HG02571 (cell line): ENCODE data around the gene USE1.

Source experiments
- ATAC-seq: cut with Tn5 transposase; IDR thresholded peaks from one replicate; pipeline ENCODE4 v1.9.1; 2021; ENCODE audit warnings: mild to moderate bottlenecking, moderate library complexity; ENCODE audit not compliant: unreplicated experiment

USE1 gene

GRCh38 chr19:17205237-17206140, 9.7 kb upstream of the USE1 start:
- no peak for ATAC-seq

- no peak for ATAC-seq
Measured at GRCh38 chr19:17206736-17207581, 8.2 kb upstream of the USE1 start.

GRCh38 chr19:17209126-17210036, 5.8 kb upstream of the USE1 start:
- no peak for ATAC-seq

- ATAC-seq, result no peak
Measured at GRCh38 chr19:17210296-17210695, 4.9 kb upstream of the USE1 start.

GRCh38 chr19:17211547-17212446, 3.4 kb upstream of the USE1 start:
- no peak for ATAC-seq

- ATAC-seq, result no peak
Measured at GRCh38 chr19:17213334-17213733, 1.8 kb upstream of the USE1 start.

GRCh38 chr19:17214508-17215126, 540 bp upstream of the USE1 start:
- ATAC-seq, result no peak

GRCh38 chr19:17216058-17216670, 1.0 kb downstream of the USE1 start:
- no peak for ATAC-seq

- no peak for ATAC-seq
Measured at GRCh38 chr19:17219286-17219685, 4.1 kb downstream of the USE1 start.

GRCh38 chr19:17220207-17220758, 5.1 kb downstream of the USE1 start:
- no peak for ATAC-seq

- no peak for ATAC-seq
Measured at GRCh38 chr19:17225053-17225452, 9.9 kb downstream of the USE1 start.

GRCh38 chr19:17226002-17226933, 11.1 kb downstream of the USE1 start, which contains the start of gene OCEL1:
TSS of gene OCEL1 (plus strand) at chr19:17226226. CDS start at chr19:17226248, 22 bp downstream.
- peak; percentile 93 for ATAC-seq

- no peak for ATAC-seq
Measured at GRCh38 chr19:17227798-17228367, 12.7 kb downstream of the USE1 start.

GRCh38 chr19:17229890-17230289, 14.7 kb downstream of the USE1 start:
- no peak for ATAC-seq

GRCh38 chr19:17232258-17232657, 17.1 kb downstream of the USE1 start:
- ATAC-seq, result no peak

- ATAC-seq, result peak; percentile 25
Measured at GRCh38 chr19:17234911-17235299, 19.7 kb downstream of the USE1 start.
